ENCODE measurements around the gene FAM180A.

- TF ChIP-seq CTCF (IDR thresholded peaks at IDR 0.05) (no peak), POLR2AphosphoS5 (IDR thresholded peaks at IDR 0.05) (no peak), POLR2A (IDR thresholded peaks at IDR 0.05) (no peak), EP300 (IDR thresholded peaks at IDR 0.05) (no peak)
Observed at GRCh38 chr7:135793841-135794240, 45.2 kb upstream of the FAM180A start.

Data from stomach (tissue), 4 donors.